GM12874 (cell line): ENCODE results near the gene BRF1.

Source experiments
- TF ChIP-seq, protein P1 (sequence below): IDR thresholded peaks from 2 replicates; pipeline ENCODE4 v1.5.1; 2011; ENCODE audit warnings: low read depth, mild to moderate bottlenecking, control low read depth, low read length, moderate library complexity; ENCODE audit not compliant: insufficient read depth

Gene BRF1

DNA sequence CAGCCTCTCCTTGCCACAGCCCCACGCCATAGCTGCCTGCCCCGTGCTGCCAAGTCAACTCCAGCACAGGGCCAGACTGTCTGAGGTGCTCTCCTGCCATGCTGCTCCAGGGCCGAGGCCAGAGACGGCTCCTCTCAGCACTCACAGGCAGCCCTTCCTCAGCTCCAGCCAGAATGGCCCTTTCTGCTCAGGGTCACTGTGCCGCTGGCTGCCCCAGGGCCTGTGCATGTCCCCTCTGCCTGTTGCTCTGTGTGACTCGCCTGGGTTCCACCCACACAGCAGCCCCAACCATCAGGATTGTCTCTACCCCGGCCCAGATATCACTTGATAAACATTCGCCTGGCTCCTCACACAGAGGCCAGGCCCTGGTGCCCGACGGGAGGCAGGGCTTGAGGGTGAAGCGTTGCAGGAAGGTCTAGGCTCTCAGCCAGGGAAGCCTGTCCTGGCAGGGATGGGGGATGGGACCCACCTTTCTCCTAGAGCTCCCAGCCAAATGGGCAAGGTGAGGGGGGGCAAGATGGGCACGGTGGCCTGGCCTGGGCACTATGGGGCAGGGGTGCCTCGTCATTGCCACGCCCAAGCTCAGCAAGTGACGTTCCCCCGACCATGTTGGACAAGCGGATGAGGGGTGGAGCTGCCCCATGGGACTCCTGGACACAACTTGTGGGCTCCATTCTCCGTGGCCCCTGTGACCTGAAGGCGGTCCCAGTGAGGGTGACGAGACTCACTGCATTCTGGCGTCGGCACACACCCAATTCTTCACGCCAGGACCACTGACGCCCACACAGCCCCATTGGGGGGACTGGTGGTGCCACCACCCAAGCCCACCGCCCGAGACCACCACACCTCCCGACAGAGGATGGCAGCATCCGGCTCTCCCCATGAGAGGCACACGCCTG lies 79.9 kb downstream of the BRF1 start:
- TF ChIP-seq, protein P1, sequence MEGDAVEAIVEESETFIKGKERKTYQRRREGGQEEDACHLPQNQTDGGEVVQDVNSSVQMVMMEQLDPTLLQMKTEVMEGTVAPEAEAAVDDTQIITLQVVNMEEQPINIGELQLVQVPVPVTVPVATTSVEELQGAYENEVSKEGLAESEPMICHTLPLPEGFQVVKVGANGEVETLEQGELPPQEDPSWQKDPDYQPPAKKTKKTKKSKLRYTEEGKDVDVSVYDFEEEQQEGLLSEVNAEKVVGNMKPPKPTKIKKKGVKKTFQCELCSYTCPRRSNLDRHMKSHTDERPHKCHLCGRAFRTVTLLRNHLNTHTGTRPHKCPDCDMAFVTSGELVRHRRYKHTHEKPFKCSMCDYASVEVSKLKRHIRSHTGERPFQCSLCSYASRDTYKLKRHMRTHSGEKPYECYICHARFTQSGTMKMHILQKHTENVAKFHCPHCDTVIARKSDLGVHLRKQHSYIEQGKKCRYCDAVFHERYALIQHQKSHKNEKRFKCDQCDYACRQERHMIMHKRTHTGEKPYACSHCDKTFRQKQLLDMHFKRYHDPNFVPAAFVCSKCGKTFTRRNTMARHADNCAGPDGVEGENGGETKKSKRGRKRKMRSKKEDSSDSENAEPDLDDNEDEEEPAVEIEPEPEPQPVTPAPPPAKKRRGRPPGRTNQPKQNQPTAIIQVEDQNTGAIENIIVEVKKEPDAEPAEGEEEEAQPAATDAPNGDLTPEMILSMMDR, result no peak

DNA sequence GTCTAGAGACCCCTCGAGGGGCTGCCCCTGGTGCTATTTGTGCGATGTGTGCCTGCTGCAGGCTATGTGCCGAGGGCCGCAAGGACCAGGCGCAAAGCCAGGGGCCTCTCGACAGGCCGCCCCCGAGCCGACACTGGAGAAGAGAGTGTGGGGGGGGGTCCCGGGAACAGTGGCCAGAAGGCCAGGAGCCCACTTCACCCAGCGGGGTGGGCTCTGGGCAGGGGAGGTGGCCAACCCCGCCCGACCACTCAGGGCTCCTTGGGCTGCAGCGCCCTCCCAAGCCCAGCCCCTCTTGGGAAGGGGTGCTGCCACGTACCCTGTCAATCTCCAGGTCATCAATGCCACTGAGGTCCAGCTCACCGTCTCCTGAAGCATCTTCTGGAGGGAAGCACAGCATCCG lies 81.0 kb downstream of the BRF1 start:
- TF ChIP-seq, protein P1, result no peak

DNA sequence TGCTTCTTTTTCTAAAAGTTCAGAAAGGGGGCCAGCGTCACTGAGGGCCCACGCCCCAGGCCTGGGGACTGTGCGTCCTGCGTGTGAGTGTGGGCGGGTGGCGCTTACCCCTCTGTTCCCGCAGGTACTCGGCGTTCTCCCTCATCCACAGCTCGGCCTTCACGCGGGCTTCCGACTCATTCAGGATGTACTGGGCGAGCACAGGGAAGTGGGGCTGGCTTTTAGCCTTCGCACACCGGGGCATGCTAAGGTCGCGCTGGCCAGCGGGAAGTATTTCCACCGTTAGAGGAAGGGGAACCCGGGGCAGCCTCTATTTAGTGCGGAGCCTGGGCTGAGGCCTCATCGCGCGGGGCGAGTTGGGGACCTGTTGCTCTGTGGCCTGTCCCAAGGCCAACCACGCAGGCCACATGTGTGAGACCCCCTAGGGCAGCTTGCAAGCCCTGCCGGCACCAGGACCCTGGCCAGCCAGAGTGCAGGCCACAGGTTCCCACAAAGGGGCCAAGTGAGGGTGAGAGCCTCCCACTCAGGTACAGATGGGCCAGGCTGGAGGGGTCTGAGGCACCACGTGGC lies 81.7 kb downstream of the BRF1 start:
- TF ChIP-seq, protein P1, result no peak

DNA sequence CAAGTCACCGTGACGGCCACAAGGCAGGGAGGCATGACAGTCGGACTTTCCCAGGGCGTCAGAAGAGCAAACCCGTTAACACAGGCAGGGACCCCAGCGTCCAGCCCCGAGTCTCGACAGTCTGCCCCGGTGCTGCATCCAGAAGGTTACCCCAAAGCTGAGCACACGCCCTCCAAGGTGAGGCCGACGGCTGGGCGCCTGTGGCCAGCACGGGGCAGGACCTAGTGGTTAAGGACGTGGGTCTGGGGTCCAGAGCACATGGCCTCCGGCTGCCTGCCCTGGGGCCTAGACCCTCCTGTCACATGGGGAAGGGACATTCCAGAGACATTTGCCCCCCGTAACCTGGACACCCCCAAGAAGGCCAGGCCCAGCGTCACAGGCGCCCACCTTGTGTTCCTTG lies 82.2 kb downstream of the BRF1 start:
- TF ChIP-seq, protein P1, result no peak

DNA sequence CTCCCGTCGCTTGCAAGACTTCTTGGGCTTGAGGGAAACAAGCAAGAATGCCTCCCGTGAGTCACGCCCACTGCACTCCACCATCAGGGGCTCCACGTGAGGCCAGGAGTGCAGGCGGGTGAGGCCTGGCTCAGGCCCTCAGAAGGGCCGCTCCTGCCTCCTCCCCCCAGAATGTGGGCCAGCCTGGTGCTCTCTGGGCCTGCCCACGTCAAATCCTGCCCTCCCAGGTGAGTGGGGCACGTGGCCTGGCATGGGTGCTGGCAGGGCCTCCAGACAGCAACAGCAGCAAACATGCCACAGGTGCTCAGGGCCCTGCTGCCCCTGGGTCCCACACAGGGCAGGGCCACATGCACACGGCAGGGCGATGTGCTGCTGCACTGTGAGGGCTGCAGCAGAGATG lies 83.0 kb downstream of the BRF1 start:
- TF ChIP-seq, protein P1, result no peak

DNA sequence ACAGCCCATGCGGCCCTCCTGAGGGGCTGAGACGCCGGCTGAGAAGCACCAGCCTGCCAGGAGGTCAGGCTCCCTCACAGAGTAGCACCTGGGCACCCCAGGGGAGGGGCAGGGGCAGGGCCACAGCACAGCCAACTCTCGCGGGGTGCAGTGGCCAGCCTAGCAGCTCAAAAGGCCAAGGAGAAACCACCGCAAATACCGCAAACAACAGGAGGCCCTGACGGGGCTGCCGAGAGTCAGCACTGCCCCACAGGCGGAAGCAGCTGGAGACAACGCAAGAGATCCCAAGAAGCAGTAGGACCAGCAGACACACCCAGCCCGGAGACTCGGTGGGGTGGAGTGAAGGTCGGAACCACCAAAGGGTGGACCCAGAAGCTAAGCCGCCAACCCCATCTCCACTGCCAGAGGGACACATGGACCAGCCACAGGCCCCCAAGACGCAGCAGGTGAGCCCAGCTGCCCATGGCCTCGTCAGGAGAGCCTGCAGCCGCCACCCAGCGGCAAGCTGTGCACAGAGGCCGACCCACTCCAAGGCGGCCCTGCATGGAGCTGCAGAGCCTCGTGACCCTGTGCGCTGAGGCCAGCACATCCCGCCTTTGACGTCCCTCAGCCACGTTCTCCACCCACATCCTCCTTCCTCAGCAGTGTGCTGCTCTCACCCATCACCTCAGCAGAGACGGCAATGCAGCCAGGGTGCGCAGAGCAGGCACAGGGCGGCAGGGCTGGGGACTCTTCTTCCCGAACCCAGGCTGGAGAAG lies 84.1 kb downstream of the BRF1 start:
- TF ChIP-seq, protein P1, result no peak

DNA sequence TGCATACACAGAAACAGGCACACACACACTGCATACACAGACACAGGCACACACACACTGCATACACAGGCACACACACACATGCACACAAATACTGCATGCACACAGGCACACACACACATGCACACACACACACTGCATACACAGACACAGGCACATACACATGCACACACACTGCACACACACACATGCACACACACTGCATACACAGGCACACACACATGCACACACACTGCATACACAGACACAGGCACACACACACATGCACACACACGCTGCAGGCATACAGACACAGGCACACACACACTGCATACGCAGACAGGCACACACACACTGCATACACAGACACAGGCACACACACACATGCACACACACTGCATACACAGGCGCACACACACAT lies 85.2 kb downstream of the BRF1 start:
- TF ChIP-seq, protein P1, result no peak
